ENCODE data around the gene EGF. TPM values are rescaled to one million over a fixed set of nuclear protein-coding genes. Genes with fewer than 3 reads are reported as not detected.

EGF gene
- total RNA-seq, 2 experiments from 2014 or later: not detected

DNA sequence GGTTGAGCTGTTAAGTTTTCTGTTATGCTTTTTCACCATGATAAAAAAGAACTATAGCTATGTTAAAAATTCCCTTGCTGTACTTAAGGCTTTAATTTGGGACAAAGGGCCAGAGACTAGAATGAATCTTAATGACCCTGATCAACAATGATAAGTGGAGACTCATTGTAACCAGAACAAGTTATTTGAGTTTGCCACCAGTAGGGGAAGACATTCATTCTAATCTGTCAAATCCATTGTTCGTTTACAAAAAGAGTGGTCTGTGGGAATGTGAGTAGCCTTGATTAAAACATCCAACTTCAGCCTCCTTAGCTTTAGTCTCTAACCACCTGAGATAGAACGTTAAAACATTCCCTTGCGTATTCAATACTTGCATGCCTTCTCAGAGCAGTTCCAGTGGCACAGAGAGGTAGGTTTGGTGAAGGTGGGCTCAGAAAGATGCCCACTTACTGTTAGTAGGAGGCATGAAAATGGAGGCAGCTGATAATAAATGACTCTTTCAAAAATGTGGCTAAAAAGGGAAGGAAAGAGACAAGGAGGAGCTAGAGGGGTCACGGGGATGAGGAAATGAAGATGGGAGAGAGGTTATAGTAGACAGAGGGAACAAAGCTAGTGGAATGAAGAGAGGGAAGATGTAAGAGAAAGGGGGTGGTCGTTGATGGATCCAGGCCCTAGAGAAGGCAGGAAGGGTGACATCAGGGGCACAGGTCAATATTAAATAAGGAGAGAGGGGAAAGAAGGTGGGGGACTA lies 66.2 kb downstream of the EGF start:
- DNase-seq: no peak
- no peak overlapping the region for H3K27ac Mint-ChIP-seq
- H3K27me3 Mint-ChIP-seq: peaks cover 41% of the 10 kb centered on the region
- ChIA-PET CTCF (interaction anchor here (0.8 to 4.5 kb wide), 7 partner anchors 15 to 555 kb away, joined by 3 to 19 read pairs (median 4); partner anchors contain the start of gene SEC24B), POLR2A (no interaction called here)
- H3K9me3 Mint-ChIP-seq: no peaks in the 10 kb centered on the region
- no peaks in the 10 kb centered on the region for H3K4me1 Mint-ChIP-seq
- H3K4me3 Mint-ChIP-seq: no peak overlapping the region
- H3K36me3 Mint-ChIP-seq (ENCODE audit: low read depth): no peaks in the 10 kb centered on the region

DNA sequence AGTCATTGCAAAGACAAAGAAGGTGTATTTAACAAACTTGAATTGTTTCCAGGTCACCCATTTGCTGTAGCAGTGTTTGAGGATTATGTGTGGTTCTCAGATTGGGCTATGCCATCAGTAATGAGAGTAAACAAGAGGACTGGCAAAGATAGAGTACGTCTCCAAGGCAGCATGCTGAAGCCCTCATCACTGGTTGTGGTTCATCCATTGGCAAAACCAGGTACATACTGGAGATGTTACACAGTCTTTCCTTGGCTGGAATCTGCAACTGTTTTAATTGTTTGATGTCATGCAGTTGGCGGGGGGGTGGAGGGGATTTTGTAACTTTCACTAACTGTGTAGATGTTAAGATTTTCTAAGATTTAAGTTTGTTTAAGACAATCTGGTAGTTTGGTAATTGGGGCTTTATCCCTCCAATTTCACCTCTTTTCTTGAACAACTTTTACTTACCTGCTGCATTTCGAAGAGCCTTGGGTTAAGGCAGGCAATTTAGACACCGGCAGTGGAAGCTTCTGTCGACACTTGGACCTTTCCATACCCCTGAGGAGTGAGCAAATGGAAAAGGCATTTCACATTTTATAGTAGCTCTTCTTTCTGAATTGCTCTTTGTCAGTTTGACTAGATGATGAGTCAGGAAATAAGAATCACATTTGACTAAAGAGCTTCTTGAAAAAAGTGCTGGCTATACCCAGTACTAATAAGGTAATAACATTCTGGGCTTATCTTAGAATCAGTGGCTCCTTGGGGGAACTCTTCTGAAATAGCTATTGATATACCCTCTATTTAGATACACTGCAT lies 67.4 kb downstream of the EGF start:
- H3K9me3 Mint-ChIP-seq: no peaks in the 10 kb centered on the region
- peaks cover 35% of the 10 kb centered on the region for H3K27me3 Mint-ChIP-seq
- H3K4me3 Mint-ChIP-seq: no peak overlapping the region
- H3K27ac Mint-ChIP-seq: no peak overlapping the region
- POLR2A ChIA-PET: no interaction called here
- H3K36me3 Mint-ChIP-seq (ENCODE audit: low read depth): no peaks in the 10 kb centered on the region
- DNase-seq: no peak
- no peaks in the 10 kb centered on the region for H3K4me1 Mint-ChIP-seq
- CTCF ChIA-PET: interaction anchor here (0.6 to 1.1 kb wide), 4 partner anchors 18 to 555 kb away, joined by 3 to 4 read pairs (median 4); no protein-coding TSS in a partner anchor

DNA sequence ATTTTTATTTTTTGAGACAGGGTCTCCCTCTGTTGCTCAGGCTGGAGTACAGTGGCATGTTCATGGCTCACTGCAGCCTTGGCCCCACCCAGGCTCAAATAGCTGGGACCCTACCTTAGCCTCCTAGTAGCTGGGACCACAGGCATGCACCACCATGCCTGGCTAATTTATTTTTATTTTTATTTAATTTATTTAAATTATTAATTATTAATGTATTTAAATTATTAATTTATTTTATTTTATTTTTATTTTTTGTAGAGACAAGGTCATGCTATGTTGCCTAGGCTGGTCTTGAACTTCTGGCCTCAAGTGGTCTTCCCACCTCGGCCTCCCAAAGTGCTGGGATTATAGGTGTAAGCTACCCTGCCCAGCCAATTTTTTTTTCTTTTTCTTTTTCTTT lies 69.3 kb downstream of the EGF start:
- DNase-seq: no peak
- ChIA-PET POLR2A (no interaction called here), CTCF (no interaction called here)
- Mint-ChIP-seq H3K4me3 (no peak overlapping the region), H3K9me3 (no peaks in the 10 kb centered on the region), H3K36me3 (ENCODE audit: low read depth) (no peaks in the 10 kb centered on the region), H3K27ac (no peak overlapping the region), H3K4me1 (no peaks in the 10 kb centered on the region), H3K27me3 (peaks cover 29% of the 10 kb centered on the region)

DNA sequence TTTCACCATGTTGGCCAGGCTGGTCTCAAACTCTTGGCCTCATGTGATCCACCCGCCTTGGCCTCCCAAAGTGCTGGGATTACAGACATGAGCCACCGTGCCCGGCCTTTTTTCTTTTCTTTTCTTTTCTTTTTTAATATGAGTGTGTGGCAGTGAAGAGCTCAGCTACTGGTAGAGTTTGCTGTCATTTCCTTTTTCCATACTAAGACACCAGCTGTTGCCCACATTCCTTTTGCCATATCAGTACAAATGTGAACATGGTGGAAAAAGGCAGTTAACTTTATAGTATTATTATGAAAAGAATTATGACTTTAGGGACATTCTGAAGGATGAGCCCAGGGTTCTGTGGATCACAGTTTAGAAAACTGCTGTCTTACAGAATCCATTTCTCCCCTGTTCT lies 69.8 kb downstream of the EGF start:
- Mint-ChIP-seq H3K9me3 (no peaks in the 10 kb centered on the region), H3K4me3 (no peak overlapping the region), H3K36me3 (ENCODE audit: low read depth) (no peaks in the 10 kb centered on the region), H3K27ac (no peak overlapping the region), H3K27me3 (peaks cover 29% of the 10 kb centered on the region), H3K4me1 (no peaks in the 10 kb centered on the region)
- POLR2A ChIA-PET: no interaction called here
- DNase-seq: no peak
- CTCF ChIA-PET: no interaction called here

DNA sequence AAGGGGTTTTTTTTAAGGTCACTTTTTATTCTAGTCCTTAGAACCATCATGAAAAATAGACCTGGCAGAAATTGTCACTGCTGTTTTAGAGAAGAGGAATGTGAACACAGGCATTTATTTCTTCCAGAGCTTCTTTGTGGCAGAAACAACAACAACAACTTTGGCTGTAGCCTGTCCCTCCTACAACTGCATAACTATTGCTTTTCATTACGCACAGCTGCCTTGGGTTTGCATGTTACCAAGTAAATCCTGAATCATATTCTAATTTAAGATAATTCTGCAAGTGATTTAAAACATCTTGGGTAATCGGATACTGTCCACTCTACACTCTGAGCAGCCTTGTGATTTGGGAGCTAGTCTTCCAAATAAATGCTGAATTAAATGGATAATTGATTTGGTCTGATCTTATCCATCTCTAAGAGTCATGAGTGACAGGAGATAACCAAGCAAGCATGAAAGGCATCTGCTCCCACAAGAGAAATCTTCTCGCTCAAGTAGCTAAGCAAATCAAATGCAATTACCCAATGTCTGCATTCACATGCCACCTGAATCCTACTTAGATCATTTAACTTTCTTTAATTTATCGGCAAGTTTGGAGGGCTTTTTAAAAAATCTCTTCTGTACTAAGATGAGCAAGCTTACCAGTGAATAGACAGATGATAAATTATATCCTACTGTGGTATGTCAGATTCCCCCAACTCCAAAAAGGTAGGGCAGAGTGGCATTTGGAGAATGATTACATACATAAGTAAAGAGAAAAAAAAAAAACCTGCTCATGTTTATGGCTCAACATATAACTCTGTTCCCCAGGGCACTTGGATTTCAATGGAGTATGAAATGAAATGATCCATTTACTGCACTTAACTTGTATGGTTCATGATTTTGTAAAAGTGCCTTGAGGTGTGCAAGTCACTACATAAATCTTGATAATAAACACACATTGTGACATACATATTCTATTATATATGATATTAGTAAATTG lies 73.6 kb downstream of the EGF start:
- ChIA-PET POLR2A (no interaction called here), CTCF (interaction anchor here (1.1 kb wide), 1 partner anchor 524 kb away, joined by 4 read pairs; no protein-coding TSS in a partner anchor)
- no peak for DNase-seq
- no peaks in the 10 kb centered on the region for H3K36me3 Mint-ChIP-seq (ENCODE audit: low read depth)
- H3K4me1 Mint-ChIP-seq: peaks cover 7% of the 10 kb centered on the region
- no peak overlapping the region for H3K4me3 Mint-ChIP-seq
- no peaks in the 10 kb centered on the region for H3K9me3 Mint-ChIP-seq
- H3K27ac Mint-ChIP-seq: no peak overlapping the region
- peaks cover 15% of the 10 kb centered on the region for H3K27me3 Mint-ChIP-seq

DNA sequence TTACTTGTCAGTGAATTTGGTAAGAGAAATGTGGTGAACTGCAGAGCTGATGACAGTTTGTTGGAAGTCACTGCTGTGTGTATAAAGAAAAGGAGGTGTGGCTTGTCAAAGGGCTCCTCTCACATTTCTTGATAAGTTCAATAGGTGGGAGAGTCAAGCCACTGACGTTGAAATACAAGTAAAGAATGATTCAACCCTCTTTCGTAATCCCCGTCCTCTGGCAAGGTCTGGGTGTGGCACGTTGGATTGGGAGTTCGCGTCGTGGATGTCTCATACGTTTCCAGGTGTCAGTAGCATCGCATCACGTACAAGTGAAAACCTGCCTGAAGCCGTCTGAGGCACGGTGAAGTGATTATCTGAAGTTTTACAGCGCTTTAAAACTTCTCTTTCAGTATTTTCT lies 76.4 kb downstream of the EGF start:
- no peak overlapping the region for H3K27ac Mint-ChIP-seq
- H3K4me3 Mint-ChIP-seq: no peak overlapping the region
- H3K27me3 Mint-ChIP-seq: peaks cover 12% of the 10 kb centered on the region
- DNase-seq: no peak
- H3K4me1 Mint-ChIP-seq: peaks cover 10% of the 10 kb centered on the region
- no peaks in the 10 kb centered on the region for H3K36me3 Mint-ChIP-seq (ENCODE audit: low read depth)
- CTCF ChIA-PET: interaction anchor here (0.6 to 0.8 kb wide), 2 partner anchors 9 to 209 kb away, joined by 3 to 5 read pairs; partner anchors contain the start of gene ELOVL6
- POLR2A ChIA-PET: no interaction called here
- no peaks in the 10 kb centered on the region for H3K9me3 Mint-ChIP-seq

DNA sequence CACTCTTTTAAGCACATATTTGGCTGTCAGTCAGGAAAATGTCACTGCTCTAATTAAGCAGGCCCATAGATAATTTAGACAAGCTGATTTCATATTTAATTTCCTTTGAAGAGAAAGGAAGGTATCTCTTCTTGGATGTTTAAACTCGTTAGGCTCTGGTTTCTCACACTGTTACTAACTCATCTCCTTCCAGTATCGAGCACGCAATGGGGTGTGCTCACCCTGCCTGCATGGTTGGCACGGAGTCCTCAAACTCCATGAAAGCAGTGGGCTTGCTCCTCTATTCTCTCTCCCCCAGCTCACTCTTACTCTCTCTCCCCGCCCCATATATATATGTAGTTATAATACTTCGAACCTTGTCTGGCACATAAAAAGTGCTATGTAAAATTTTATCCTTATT lies 76.9 kb downstream of the EGF start:
- Mint-ChIP-seq H3K4me1 (peaks cover 16% of the 10 kb centered on the region), H3K9me3 (no peaks in the 10 kb centered on the region), H3K36me3 (ENCODE audit: low read depth) (no peaks in the 10 kb centered on the region), H3K4me3 (no peak overlapping the region), H3K27ac (no peak overlapping the region), H3K27me3 (peaks cover 14% of the 10 kb centered on the region)
- ChIA-PET POLR2A (no interaction called here), CTCF (interaction anchor here (0.8 kb wide), 1 partner anchor 9 kb away, joined by 3 read pairs; no protein-coding TSS in a partner anchor)
- DNase-seq: no peak

DNA sequence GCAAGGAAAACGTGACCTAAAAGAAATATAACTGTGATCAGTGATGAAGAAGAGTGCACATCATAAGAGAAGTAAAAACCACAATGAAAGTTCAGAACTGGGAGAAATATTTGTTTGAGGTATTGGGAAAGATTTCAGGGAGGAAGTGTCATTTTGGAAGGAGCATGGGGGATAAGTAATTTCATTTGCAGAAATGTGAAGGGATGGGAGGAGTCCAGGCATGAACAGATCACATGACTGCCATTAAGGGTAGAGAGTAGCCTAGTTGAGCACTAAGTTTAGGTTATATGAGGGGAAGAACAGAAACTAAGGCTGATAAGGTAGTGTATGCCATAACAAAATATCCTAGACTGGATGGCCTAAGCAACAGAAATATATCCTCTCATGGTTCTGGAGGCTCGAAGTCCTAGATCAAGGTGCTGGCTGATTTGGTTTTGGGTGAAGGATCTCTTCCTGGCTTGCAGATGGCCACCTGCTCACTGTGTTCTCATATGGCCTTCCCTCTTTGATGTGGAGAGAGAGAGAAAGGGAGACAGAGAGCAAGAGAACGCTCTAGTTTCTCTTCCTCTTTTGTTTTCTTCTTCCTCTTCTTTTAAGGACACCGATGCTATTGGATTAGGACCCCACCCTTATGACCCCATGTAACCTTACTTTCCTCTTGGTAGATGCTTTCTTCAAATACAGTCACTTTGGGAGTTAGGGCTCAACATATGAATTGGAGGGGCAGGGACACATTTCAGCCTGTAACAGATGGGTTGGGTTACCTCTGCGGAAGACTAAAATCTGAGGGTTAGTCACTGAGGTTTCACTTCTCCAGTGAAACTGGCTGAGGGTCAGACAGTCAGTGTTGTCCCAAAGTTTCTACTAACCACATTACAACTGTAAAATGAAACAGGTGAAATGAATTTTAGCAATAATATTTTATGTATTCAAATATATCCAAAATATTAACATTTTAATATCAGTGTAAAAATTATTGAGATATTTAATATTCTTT lies 77.9 kb downstream of the EGF start:
- Mint-ChIP-seq H3K9me3 (no peaks in the 10 kb centered on the region), H3K4me3 (no peak overlapping the region), H3K27ac (no peak overlapping the region), H3K27me3 (peaks cover 20% of the 10 kb centered on the region), H3K36me3 (ENCODE audit: low read depth) (no peaks in the 10 kb centered on the region), H3K4me1 (peaks cover 20% of the 10 kb centered on the region)
- DNase-seq: no peak
- ChIA-PET CTCF (no interaction called here), POLR2A (no interaction called here)

DNA sequence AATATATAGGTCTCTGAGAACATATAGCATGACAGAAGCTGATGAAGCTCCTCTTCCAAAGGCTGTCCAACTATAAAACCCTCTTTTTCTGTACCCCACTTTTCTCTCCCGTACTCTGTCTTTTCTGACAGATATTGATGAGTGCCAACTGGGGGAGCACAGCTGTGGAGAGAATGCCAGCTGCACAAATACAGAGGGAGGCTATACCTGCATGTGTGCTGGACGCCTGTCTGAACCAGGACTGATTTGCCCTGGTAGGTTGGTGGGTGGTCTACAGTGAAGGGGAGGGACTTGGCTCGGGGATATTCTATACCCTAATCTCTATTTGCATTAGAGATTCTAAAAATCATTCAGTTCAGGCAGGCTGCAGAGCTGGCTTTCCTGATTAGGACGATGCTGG lies 80.4 kb downstream of the EGF start:
- Mint-ChIP-seq H3K36me3 (ENCODE audit: low read depth) (no peaks in the 10 kb centered on the region), H3K4me3 (no peak overlapping the region), H3K27me3 (peaks cover 18% of the 10 kb centered on the region), H3K27ac (no peak overlapping the region), H3K4me1 (peaks cover 20% of the 10 kb centered on the region), H3K9me3 (no peaks in the 10 kb centered on the region)
- DNase-seq: no peak
- POLR2A ChIA-PET: no interaction called here
- CTCF ChIA-PET: interaction anchor here (0.6 to 1.4 kb wide), 2 partner anchors 15 to 688 kb away, joined by 3 read pairs; no protein-coding TSS in a partner anchor

DNA sequence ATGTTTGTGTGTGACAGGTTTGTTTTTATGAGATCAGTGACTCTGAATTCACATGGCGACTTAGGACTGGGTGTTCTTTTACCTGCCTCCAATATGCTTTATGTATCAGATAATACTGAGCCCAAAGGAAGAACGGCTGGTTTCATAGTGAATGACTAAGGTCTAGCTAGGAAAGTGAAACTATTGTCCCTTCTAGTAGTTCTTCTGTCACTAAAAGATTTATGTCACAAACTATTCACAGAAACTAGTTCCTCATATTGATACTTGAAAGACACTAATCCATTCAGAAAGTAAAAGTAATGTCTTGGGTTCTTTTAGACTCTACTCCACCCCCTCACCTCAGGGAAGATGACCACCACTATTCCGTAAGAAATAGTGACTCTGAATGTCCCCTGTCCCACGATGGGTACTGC lies 81.7 kb downstream of the EGF start:
- DNase-seq: no peak
- peaks cover 22% of the 10 kb centered on the region for H3K4me1 Mint-ChIP-seq
- peak overlapping the region; percentile 21 for H3K4me3 Mint-ChIP-seq
- no peak overlapping the region for H3K27ac Mint-ChIP-seq
- peaks cover 13% of the 10 kb centered on the region for H3K27me3 Mint-ChIP-seq
- no peaks in the 10 kb centered on the region for H3K9me3 Mint-ChIP-seq
- no peaks in the 10 kb centered on the region for H3K36me3 Mint-ChIP-seq (ENCODE audit: low read depth)
- POLR2A ChIA-PET: interaction anchor here (1.0 kb wide), 1 partner anchor 171 kb away, joined by 3 read pairs; no protein-coding TSS in a partner anchor
- CTCF ChIA-PET: interaction anchor here (1.4 to 14.5 kb wide), 2 partner anchors 16 to 520 kb away, joined by 3 to 312 read pairs; no protein-coding TSS in a partner anchor

DNA sequence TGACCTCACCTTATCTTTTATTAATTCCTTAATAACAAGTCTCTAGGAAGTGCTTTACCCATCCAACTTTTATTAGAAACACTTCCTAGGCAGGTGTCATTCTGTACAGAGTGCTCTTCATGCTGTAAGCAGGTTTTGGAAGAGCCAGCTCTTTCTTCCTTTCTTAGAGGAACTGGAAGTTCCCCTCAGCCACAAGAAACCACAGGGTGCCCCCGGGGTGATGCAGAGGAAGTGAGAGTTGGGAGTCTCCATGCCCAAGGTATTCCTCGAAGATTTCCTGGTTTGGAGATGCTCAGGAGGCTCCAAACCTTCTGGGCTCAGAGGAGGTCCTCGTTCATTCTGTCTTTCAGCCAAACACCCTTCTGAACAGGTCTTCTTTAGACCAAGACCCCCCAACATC lies 83.8 kb downstream of the EGF start:
- Mint-ChIP-seq H3K4me1 (peaks cover 14% of the 10 kb centered on the region), H3K9me3 (no peaks in the 10 kb centered on the region), H3K27ac (no peak overlapping the region), H3K4me3 (no peak overlapping the region), H3K27me3 (peaks cover 13% of the 10 kb centered on the region), H3K36me3 (ENCODE audit: low read depth) (no peaks in the 10 kb centered on the region)
- no peak for DNase-seq
- CTCF ChIA-PET: interaction anchor here (1.1 to 14.5 kb wide), 2 partner anchors 215 to 518 kb away, joined by 3 to 312 read pairs; no protein-coding TSS in a partner anchor
- POLR2A ChIA-PET: no interaction called here

All from activated CD4-positive, alpha-beta memory T cell treated with anti-CD3 and anti-CD28 coated beads, Interleukin-2, amount 10 ng/mL, durations not matched to agents 7 days and 5 days (primary cell).